HL-60 (cell line): ENCODE results near the gene ADAMTS8.

Experiments used
- DNase-seq, 2 experiments: peaks; one replicate each; pipeline ENCODE4 v3.0.0-alpha.2; 2010 to 2020; ENCODE audit warnings: low read depth in 1 of 2, low spot score in 1 of 2
- H3K27ac ChIP-seq: fragments of 250-450 bp; sonication (Bioruptor Pico); replicated peaks from 2 replicates; pipeline ENCODE4 v1.5.1; 2020; ENCODE audit warnings: mild to moderate bottlenecking, moderate library complexity
- H3K27me3 ChIP-seq: fragments of 250-450 bp; sonication (Bioruptor Pico); 2 replicates; pipeline ENCODE4 v1.5.1; 2021; ENCODE audit warnings: mild to moderate bottlenecking, moderate library complexity; ENCODE audit not compliant: insufficient read depth, poor library complexity, severe bottlenecking
- H3K4me3 ChIP-seq: replicated peaks from 2 replicates; pipeline ENCODE4 v1.5.1; 2011; ENCODE audit warnings: mild to moderate bottlenecking, control low read depth, low read length; ENCODE audit not compliant: insufficient read depth
- CTCF ChIP-seq: IDR thresholded peaks from one replicate; pipeline ENCODE4 v1.5.1; 2011; ENCODE audit warnings: low read length, control low read depth, inconsistent platforms; ENCODE audit not compliant: insufficient read depth
- GABPA ChIP-seq: IDR thresholded peaks from 2 replicates; pipeline ENCODE4 v1.6.1; 2012; ENCODE audit warnings: low read depth
- POLR2AphosphoS5 ChIP-seq: IDR thresholded peaks from 2 replicates; pipeline ENCODE4 v1.6.1; 2012; ENCODE audit warnings: low read depth
- REST ChIP-seq: IDR thresholded peaks from 2 replicates; pipeline ENCODE4 v1.6.1; 2012; ENCODE audit warnings: low read depth; ENCODE audit not compliant: insufficient replicate concordance
- SPI1 ChIP-seq: IDR thresholded peaks from 2 replicates; pipeline ENCODE4 v1.6.1; 2012; ENCODE audit warnings: low read depth, mild to moderate bottlenecking, borderline replicate concordance

Gene ADAMTS8

GRCh38 chr11:130467116-130467900, 38.9 kb upstream of the ADAMTS8 start:
- H3K4me3 ChIP-seq, result no peak overlapping the region
- TF ChIP-seq CTCF (no peak), SPI1 (no peak), GABPA (no peak), REST (no peak), POLR2AphosphoS5 (no peak)
- peaks cover 2% of the 10 kb centered on the region for H3K27me3 ChIP-seq
- H3K27ac ChIP-seq, result no peak overlapping the region
- no peak for DNase-seq

- Histone ChIP-seq H3K4me3 (no peak overlapping the region), H3K27me3 (peaks cover 2% of the 10 kb centered on the region), H3K27ac (no peak overlapping the region)
- TF ChIP-seq REST, result no peak
- no peak for TF ChIP-seq GABPA
- TF ChIP-seq CTCF, result no peak
- TF ChIP-seq POLR2AphosphoS5, result no peak
- TF ChIP-seq SPI1, result no peak
- DNase-seq, result peak in 1 of 2 experiments; percentile 54
These were observed 36.9 kb upstream of the ADAMTS8 start for GRCh38 chr11:130465263-130465662.

GRCh38 chr11:130464291-130464812, 35.9 kb upstream of the ADAMTS8 start:
- DNase-seq, result no peak
- Histone ChIP-seq H3K4me3 (no peak overlapping the region), H3K27me3 (peaks cover 2% of the 10 kb centered on the region), H3K27ac (no peak overlapping the region)
- TF ChIP-seq GABPA (no peak), CTCF (no peak), REST (no peak), SPI1 (no peak), POLR2AphosphoS5 (no peak)
